HepG2 (cell line): Measurements from ENCODE around the gene NCBP1. TPM values are rescaled to one million over a fixed set of nuclear protein-coding genes. Genes with fewer than 3 reads are reported as not detected.

Experiments used
- GATA4 ChIP-seq: sonication (generic); IDR thresholded peaks from 2 replicates; pipeline ENCODE4 v1.6.1; 2016; ENCODE audit warnings: antibody characterized with exemption, low read depth, borderline replicate concordance
- HMG20A ChIP-seq: IDR thresholded peaks from 2 replicates; pipeline ENCODE4 v1.6.1; 2016; ENCODE audit warnings: borderline replicate concordance
- MTA1 ChIP-seq: sonication (generic); formaldehyde crosslinking; IDR thresholded peaks from 2 replicates; pipeline ENCODE4 v1.4.0; 2020; ENCODE audit warnings: missing genetic modification reagents, mild to moderate bottlenecking, borderline replicate concordance
- MZF1 ChIP-seq: sonication (generic); formaldehyde crosslinking; IDR thresholded peaks from 2 replicates; pipeline ENCODE4 v1.8.1; 2023; ENCODE audit warnings: mild to moderate bottlenecking, missing genetic modification reagents, borderline replicate concordance
- SMARCC2 ChIP-seq: fragments of 450-650 bp; IDR thresholded peaks from 2 replicates; pipeline ENCODE4 v1.6.1; 2017; ENCODE audit warnings: antibody characterized with exemption, mild to moderate bottlenecking
- ZFP62 ChIP-seq: sonication (generic); formaldehyde crosslinking; IDR thresholded peaks from 2 replicates; pipeline ENCODE4 v1.4.0; 2020; ENCODE audit warnings: missing genetic modification reagents
- ZNF138 ChIP-seq: sonication (generic); formaldehyde crosslinking; IDR thresholded peaks from 2 replicates; pipeline ENCODE4 v1.5.0; 2020; ENCODE audit warnings: mild to moderate bottlenecking, low read depth, missing genetic modification reagents
- ZNF264 ChIP-seq: sonication (generic); formaldehyde crosslinking; IDR thresholded peaks from 2 replicates; pipeline ENCODE4 v1.4.0; 2020; ENCODE audit warnings: missing genetic modification reagents
- ZNF709 ChIP-seq: sonication (generic); formaldehyde crosslinking; IDR thresholded peaks from 2 replicates; pipeline ENCODE4 v1.5.0; 2020; ENCODE audit warnings: mild to moderate bottlenecking, missing genetic modification reagents
- polyA plus RNA-seq, 8 experiments: library from polyadenylated mRNA; depleted of rRNA in 3 of 8; stranded (reverse) in 7 of 8; unstranded in 1 of 8; fragments of >200 nt; fragmentation: Illumina TruSeq in 4 of 8; extraction: Trizol in 4 of 8; gene quantifications; 2 replicates each; pipeline versions ENCODE4 v1.2.1 to v1.2.3, GENCODE V29; 2011 to 2016; ENCODE audit warnings: low read depth in 4 of 8, missing spikeins in 1 of 8, mixed read lengths in 1 of 8; ENCODE audit not compliant: insufficient read depth in 1 of 8
- total RNA-seq, 5 experiments: library from RNA; depleted of rRNA; stranded (reverse); fragments of >200 nt; fragmentation: Illumina TruSeq; extraction: Trizol; gene quantifications; 2 replicates each; pipeline ENCODE4 v1.2.3, GENCODE V29; 2016; ENCODE audit warnings: low read depth in 1 of 5
- TF ChIP-seq, protein P1 (sequence below): sonication (generic); formaldehyde crosslinking; IDR thresholded peaks from 2 replicates; pipeline ENCODE4 v1.5.1; 2020; ENCODE audit warnings: mild to moderate bottlenecking, moderate library complexity, missing genetic modification reagents
- TF ChIP-seq, protein P2 (sequence below): sonication (generic); formaldehyde crosslinking; IDR thresholded peaks from 2 replicates; pipeline ENCODE4 v1.4.0; 2020; ENCODE audit warnings: missing genetic modification reagents, mild to moderate bottlenecking, borderline replicate concordance
- TF ChIP-seq, protein P3 (sequence below), 2 experiments: sonication (generic) in 1 of 2; formaldehyde crosslinking in 1 of 2; IDR thresholded peaks; 2 replicates each; pipeline versions ENCODE4 v1.6.1 to v1.9.0; 2014 to 2022; ENCODE audit warnings: antibody characterized with exemption in 1 of 2, borderline replicate concordance in 1 of 2, inconsistent platforms in 1 of 2, low read depth in 1 of 2, missing genetic modification reagents in 1 of 2
- TF ChIP-seq, protein P4 (sequence below): sonication (generic); formaldehyde crosslinking; IDR thresholded peaks from 2 replicates; pipeline ENCODE4 v1.5.0; 2020; ENCODE audit warnings: mild to moderate bottlenecking, missing genetic modification reagents
- TF ChIP-seq, protein P5 (sequence below): sonication (generic); formaldehyde crosslinking; IDR thresholded peaks from 2 replicates; pipeline ENCODE4 v1.5.0; 2020; ENCODE audit warnings: mild to moderate bottlenecking, missing genetic modification reagents

The NCBP1 gene
- total and polyA plus RNA-seq, 2 of the 13 experiments (the other 11 are each of a cell fraction or from before 2014, with no cell fraction given), result 13.3 to 40.2 TPM

DNA sequence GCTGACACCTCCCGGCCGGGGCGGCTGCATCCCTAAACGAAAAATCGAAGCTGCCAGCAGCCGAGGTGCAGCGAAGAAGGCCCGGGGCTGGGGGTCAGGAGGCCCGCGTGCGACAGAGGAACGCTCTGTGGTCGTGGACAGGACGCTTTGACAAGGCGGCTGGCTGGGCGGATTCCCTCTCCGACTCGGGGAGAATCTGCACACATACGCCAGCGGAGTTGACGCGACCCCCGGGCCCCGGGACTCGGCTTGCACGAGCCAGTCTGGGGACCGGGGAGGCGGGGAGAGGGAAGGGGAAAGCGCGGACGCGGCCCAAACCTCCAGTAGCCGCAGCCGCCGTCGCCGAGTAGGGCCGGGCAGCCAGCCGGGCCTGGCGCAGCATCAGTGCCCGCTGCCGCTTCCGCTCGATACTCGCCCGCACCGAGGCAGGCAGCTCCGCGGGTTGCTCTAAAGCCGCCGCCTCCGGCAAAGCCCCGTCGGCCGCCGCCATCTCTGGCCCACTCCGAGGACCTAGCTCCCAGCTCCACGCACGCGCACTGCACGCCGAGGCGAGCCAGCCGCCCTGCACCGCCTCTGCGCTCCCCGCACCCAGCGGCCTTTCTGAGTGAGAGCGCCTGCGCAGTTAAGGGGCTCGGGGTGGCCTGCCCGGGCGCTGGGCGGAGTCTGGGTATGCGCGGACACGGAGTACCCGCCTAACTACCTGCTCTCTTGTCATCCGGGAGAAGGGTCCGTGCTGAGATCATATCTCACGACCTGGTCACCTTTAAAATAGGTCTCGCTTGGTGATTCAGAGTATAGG is 63.4 kb downstream of the NCBP1 start, which contains the start of gene XPA (continued):
- TF ChIP-seq ZNF264, result no peak
- TF ChIP-seq, protein P1, sequence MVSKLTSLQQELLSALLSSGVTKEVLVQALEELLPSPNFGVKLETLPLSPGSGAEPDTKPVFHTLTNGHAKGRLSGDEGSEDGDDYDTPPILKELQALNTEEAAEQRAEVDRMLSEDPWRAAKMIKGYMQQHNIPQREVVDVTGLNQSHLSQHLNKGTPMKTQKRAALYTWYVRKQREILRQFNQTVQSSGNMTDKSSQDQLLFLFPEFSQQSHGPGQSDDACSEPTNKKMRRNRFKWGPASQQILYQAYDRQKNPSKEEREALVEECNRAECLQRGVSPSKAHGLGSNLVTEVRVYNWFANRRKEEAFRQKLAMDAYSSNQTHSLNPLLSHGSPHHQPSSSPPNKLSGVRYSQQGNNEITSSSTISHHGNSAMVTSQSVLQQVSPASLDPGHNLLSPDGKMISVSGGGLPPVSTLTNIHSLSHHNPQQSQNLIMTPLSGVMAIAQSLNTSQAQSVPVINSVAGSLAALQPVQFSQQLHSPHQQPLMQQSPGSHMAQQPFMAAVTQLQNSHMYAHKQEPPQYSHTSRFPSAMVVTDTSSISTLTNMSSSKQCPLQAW (CRISPR knock-in tag), result peak; percentile 48; the same call in 1 of the 2 replicates
- no peak for TF ChIP-seq ZNF138 (CRISPR knock-in tag)
- TF ChIP-seq, protein P2, sequence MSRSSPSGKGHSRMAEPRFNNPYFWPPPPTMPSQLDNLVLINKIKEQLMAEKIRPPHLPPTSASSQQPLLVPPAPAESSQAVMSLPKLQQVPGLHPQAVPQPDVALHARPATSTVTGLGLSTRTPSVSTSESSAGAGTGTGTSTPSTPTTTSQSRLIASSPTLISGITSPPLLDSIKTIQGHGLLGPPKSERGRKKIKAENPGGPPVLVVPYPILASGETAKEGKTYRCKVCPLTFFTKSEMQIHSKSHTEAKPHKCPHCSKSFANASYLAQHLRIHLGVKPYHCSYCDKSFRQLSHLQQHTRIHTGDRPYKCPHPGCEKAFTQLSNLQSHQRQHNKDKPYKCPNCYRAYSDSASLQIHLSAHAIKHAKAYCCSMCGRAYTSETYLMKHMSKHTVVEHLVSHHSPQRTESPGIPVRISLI, result 0 out of 2 replicates have a peak, but pooled peaks have one; percentile 51
- no peak for TF ChIP-seq HMG20A (CRISPR knock-in tag)
- TF ChIP-seq, protein P3, sequence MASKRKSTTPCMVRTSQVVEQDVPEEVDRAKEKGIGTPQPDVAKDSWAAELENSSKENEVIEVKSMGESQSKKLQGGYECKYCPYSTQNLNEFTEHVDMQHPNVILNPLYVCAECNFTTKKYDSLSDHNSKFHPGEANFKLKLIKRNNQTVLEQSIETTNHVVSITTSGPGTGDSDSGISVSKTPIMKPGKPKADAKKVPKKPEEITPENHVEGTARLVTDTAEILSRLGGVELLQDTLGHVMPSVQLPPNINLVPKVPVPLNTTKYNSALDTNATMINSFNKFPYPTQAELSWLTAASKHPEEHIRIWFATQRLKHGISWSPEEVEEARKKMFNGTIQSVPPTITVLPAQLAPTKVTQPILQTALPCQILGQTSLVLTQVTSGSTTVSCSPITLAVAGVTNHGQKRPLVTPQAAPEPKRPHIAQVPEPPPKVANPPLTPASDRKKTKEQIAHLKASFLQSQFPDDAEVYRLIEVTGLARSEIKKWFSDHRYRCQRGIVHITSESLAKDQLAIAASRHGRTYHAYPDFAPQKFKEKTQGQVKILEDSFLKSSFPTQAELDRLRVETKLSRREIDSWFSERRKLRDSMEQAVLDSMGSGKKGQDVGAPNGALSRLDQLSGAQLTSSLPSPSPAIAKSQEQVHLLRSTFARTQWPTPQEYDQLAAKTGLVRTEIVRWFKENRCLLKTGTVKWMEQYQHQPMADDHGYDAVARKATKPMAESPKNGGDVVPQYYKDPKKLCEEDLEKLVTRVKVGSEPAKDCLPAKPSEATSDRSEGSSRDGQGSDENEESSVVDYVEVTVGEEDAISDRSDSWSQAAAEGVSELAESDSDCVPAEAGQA (IDR thresholded peaks at IDR 0.05; ENCODE audit: low read depth), result no peak
- TF ChIP-seq, protein P3 (CRISPR knock-in tag; IDR thresholded peaks at IDR 0.05; ENCODE audit: borderline replicate concordance), result no peak
- TF ChIP-seq GATA4, result 0 out of 2 replicates have a peak, but pooled peaks have one; percentile 66
- TF ChIP-seq SMARCC2, result no peak
- TF ChIP-seq ZNF709, result 0 out of 2 replicates have a peak, but pooled peaks have one; percentile 36
- TF ChIP-seq, protein P4, sequence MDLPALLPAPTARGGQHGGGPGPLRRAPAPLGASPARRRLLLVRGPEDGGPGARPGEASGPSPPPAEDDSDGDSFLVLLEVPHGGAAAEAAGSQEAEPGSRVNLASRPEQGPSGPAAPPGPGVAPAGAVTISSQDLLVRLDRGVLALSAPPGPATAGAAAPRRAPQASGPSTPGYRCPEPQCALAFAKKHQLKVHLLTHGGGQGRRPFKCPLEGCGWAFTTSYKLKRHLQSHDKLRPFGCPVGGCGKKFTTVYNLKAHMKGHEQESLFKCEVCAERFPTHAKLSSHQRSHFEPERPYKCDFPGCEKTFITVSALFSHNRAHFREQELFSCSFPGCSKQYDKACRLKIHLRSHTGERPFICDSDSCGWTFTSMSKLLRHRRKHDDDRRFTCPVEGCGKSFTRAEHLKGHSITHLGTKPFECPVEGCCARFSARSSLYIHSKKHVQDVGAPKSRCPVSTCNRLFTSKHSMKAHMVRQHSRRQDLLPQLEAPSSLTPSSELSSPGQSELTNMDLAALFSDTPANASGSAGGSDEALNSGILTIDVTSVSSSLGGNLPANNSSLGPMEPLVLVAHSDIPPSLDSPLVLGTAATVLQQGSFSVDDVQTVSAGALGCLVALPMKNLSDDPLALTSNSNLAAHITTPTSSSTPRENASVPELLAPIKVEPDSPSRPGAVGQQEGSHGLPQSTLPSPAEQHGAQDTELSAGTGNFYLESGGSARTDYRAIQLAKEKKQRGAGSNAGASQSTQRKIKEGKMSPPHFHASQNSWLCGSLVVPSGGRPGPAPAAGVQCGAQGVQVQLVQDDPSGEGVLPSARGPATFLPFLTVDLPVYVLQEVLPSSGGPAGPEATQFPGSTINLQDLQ (CRISPR knock-in tag), result no peak
- no peak for TF ChIP-seq ZFP62 (CRISPR knock-in tag)
- TF ChIP-seq MZF1 (CRISPR knock-in tag), result no peak
- peak; percentile 82; the same call in 1 of the 2 replicates for TF ChIP-seq MTA1 (CRISPR knock-in tag)
- TF ChIP-seq, protein P5, sequence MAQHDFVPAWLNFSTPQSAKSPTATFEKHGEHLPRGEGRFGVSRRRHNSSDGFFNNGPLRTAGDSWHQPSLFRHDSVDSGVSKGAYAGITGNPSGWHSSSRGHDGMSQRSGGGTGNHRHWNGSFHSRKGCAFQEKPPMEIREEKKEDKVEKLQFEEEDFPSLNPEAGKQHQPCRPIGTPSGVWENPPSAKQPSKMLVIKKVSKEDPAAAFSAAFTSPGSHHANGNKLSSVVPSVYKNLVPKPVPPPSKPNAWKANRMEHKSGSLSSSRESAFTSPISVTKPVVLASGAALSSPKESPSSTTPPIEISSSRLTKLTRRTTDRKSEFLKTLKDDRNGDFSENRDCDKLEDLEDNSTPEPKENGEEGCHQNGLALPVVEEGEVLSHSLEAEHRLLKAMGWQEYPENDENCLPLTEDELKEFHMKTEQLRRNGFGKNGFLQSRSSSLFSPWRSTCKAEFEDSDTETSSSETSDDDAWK, result no peak
